SU-DHL-6 (cell line): Measurements from ENCODE around the gene DSTN.

ENCODE experiments used
- H2AFZ ChIP-seq: fragments of 200-600 bp; sonication (generic); 2 replicates; pipeline ENCODE4 v1.6.1; 2014; ENCODE audit warnings: low read depth, mild to moderate bottlenecking, moderate library complexity, mixed read lengths, antibody characterized with exemption, low read length; ENCODE audit not compliant: severe bottlenecking
- H3F3A ChIP-seq: fragments of 200-600 bp; shearing (Covaris generic); 2 replicates; pipeline ENCODE4 v1.6.0; 2016; ENCODE audit warnings: antibody characterized with exemption, mild to moderate bottlenecking; ENCODE audit not compliant: insufficient read depth
- H3K27ac ChIP-seq: fragments of 200-600 bp; sonication (generic); 2 replicates; pipeline ENCODE4 v1.5.1; 2016; ENCODE audit warnings: low read depth, mild to moderate bottlenecking, low read length, moderate library complexity, mixed read lengths
- H3K27me3 ChIP-seq: fragments of 200-600 bp; sonication (generic), shearing (Covaris generic); 2 replicates; pipeline ENCODE4 v1.6.0; 2014; ENCODE audit warnings: mild to moderate bottlenecking, low read length
- H3K36me3 ChIP-seq: fragments of 200-600 bp; sonication (generic); 2 replicates; pipeline ENCODE4 v1.6.1; 2014; ENCODE audit warnings: mild to moderate bottlenecking, low read length, mixed read lengths
- H3K4me2 ChIP-seq: fragments of 300-600, 200-600 bp; shearing (Covaris generic), sonication (generic); 2 replicates; pipeline ENCODE4 v1.6.0; 2014; ENCODE audit warnings: low read length, low read depth, mild to moderate bottlenecking; ENCODE audit not compliant: poor library complexity, severe bottlenecking
- H3K4me3 ChIP-seq: fragments of 200-600 bp; sonication (generic); 2 replicates; pipeline ENCODE4 v1.5.1; 2014; ENCODE audit warnings: antibody characterized with exemption, low read length, mild to moderate bottlenecking, mixed read lengths; ENCODE audit not compliant: insufficient read depth, poor library complexity, severe bottlenecking
- H3K79me2 ChIP-seq: fragments of 200-600 bp; sonication (generic); 2 replicates; pipeline ENCODE4 v1.6.1; 2014; ENCODE audit warnings: mild to moderate bottlenecking, low read length, moderate library complexity; ENCODE audit not compliant: insufficient read depth
- H3K9ac ChIP-seq: fragments of 200-600 bp; sonication (generic); 2 replicates; pipeline ENCODE4 v1.7.0; 2014; ENCODE audit warnings: mild to moderate bottlenecking, low read length
- H3K9me2 ChIP-seq: fragments of 200-600 bp; sonication (generic); replicated peaks from 2 replicates; pipeline ENCODE4 v1.6.1; 2014; ENCODE audit warnings: low read length; ENCODE audit not compliant: insufficient read depth
- H3K9me3 ChIP-seq: fragments of 200-600 bp; sonication (generic); 2 replicates; pipeline ENCODE4 v1.6.1; 2014; ENCODE audit warnings: low read length, mixed read lengths; ENCODE audit not compliant: insufficient read depth
- H4K20me1 ChIP-seq: fragments of 200-600 bp; sonication (generic); 2 replicates; pipeline ENCODE4 v1.6.1; 2014; ENCODE audit warnings: low read depth, mild to moderate bottlenecking, antibody characterized with exemption, low read length, moderate library complexity, mixed read lengths
- EZH2phosphoT487 ChIP-seq: fragments of 200-600 bp; sonication (generic), shearing (Covaris generic); conservative IDR thresholded peaks from 2 replicates; pipeline ENCODE4 v1.6.1; 2018; ENCODE audit warnings: mild to moderate bottlenecking, antibody characterized with exemption, low read length, moderate library complexity, mixed read lengths
- TF ChIP-seq, protein P1 (sequence below): fragments of 200-600 bp; sonication (generic); IDR thresholded peaks from one replicate; pipeline ENCODE4 v1.5.1; 2017; ENCODE audit warnings: antibody characterized with exemption, mild to moderate bottlenecking, low read length, moderate library complexity; ENCODE audit not compliant: insufficient read depth, poor library complexity, severe bottlenecking

The DSTN gene

DNA sequence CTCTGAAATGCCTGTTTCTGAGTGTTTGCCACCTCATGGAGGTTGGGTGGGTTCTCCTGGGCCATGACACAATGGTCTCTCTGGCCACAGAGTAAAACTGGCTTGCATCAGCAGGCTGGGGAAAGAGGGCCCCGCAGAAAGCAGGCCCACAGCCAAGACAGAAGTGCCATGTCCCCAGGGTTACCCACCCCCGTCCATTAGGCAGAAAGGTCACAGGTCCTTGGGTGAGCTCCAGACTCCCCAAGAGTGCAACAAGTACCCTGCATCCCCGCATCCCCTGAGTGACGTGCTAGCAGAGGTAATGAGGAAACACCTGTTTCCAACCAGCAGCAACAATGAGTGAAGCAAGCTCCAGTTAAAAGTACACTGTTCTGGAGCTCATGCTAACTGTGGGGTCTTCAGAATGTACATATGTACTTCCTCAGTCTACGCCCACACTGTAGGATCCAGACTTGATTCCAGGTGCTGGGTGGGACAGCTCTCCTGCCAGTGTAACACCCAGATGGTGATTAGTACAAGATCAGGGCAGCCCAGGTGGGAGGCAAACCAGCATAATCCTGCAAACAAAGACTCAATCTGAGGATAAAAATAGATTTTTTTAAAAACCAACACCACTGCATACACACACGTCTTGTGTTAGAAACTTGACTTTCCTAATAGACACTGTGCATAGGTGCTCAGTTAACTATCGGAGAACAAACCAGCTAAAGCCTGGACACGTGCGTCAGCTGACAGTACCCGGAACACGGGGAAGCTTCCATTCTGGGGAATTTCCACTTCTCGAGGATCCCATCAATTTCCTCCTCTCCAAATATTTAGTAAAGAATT, 80.6 kb downstream of the DSTN start:
- H4K20me1 ChIP-seq = no peaks in the 10 kb centered on the region
- H3K9me2 ChIP-seq = no peaks in the 10 kb centered on the region
- no peak overlapping the region for H3K4me2 ChIP-seq
- H3K4me3 ChIP-seq = no peak overlapping the region
- no peak overlapping the region for H2AFZ ChIP-seq
- H3K27me3 ChIP-seq = no peaks in the 10 kb centered on the region
- H3F3A ChIP-seq = no peaks in the 10 kb centered on the region
- H3K9me3 ChIP-seq = no peaks in the 10 kb centered on the region
- no peak overlapping the region for H3K27ac ChIP-seq
- H3K79me2 ChIP-seq = no peaks in the 10 kb centered on the region
- H3K9ac ChIP-seq = no peak overlapping the region
- no peaks in the 10 kb centered on the region for H3K36me3 ChIP-seq
- no peak for TF ChIP-seq EZH2phosphoT487
- TF ChIP-seq, protein P1, sequence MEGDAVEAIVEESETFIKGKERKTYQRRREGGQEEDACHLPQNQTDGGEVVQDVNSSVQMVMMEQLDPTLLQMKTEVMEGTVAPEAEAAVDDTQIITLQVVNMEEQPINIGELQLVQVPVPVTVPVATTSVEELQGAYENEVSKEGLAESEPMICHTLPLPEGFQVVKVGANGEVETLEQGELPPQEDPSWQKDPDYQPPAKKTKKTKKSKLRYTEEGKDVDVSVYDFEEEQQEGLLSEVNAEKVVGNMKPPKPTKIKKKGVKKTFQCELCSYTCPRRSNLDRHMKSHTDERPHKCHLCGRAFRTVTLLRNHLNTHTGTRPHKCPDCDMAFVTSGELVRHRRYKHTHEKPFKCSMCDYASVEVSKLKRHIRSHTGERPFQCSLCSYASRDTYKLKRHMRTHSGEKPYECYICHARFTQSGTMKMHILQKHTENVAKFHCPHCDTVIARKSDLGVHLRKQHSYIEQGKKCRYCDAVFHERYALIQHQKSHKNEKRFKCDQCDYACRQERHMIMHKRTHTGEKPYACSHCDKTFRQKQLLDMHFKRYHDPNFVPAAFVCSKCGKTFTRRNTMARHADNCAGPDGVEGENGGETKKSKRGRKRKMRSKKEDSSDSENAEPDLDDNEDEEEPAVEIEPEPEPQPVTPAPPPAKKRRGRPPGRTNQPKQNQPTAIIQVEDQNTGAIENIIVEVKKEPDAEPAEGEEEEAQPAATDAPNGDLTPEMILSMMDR = no peak

DNA sequence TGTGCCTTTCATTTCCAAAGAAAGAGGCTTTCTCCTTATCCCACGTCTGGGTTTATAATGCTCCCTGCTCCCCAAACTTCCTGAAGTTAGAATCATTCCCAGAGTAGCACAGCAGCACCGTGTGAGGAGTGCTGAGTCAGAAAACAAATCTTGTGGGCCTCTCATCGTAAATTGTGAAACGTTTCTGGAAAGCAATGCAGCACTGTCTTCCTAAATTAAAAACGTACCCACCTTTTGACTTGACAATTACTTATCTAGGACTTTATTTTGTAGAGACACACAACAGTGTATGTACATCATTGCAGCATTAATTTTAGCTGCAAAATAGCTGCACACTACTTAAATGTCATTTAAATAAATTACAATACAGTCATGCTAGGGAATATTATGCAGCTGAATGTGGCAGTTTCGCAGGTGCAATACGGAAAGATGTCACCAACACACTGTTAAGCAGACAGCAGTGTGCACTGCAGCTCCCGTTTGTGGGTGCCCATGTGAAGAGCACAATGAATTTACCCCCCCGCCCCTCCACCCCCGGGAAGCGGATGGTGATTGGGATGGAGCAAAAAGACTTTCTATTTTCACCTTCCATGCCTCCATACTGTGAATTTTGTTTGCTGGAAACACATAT, 81.4 kb downstream of the DSTN start:
- Histone ChIP-seq H3K4me2 (no peak overlapping the region), H2AFZ (no peak overlapping the region), H3F3A (no peaks in the 10 kb centered on the region), H3K36me3 (no peaks in the 10 kb centered on the region), H3K79me2 (no peaks in the 10 kb centered on the region), H3K9me3 (no peaks in the 10 kb centered on the region), H3K27me3 (no peaks in the 10 kb centered on the region), H3K9ac (no peak overlapping the region), H3K4me3 (no peak overlapping the region), H4K20me1 (no peaks in the 10 kb centered on the region), H3K27ac (no peak overlapping the region), H3K9me2 (no peaks in the 10 kb centered on the region)
- TF ChIP-seq, protein P1 = no peak
- no peak for TF ChIP-seq EZH2phosphoT487

DNA sequence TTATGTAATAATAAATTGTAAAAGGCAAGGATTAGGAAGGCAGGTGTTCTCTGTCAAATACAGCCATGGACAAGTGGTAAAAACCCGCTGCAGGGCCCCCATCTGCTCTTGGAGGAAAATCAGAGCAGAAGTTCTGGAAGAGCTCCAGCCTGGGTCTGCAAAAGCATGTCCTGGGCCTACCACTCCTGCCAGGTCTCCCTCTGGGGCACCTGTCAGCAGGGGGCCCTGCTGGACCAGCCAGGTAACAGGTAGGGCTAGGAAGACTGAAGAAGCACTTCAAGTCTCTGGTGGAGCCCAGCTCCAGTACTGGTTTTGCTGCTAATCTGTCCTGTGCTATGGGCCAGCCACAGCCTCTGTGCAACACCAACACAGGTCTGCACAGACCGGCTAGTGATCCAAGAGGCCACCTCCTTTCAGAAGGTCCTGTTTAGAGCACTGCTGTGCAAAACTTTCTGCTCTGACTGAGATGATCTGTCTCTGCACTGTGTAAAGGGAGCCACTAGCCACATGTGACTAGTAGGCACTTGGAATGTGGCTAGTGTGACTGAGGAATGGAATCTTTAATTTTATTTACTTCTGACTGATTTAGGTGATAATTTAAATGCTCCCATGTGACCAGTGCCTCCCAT, 82.0 kb downstream of the DSTN start:
- no peaks in the 10 kb centered on the region for H3K9me3 ChIP-seq
- H3F3A ChIP-seq = no peaks in the 10 kb centered on the region
- H2AFZ ChIP-seq = no peak overlapping the region
- no peaks in the 10 kb centered on the region for H3K27me3 ChIP-seq
- no peaks in the 10 kb centered on the region for H3K36me3 ChIP-seq
- H3K27ac ChIP-seq = no peak overlapping the region
- no peaks in the 10 kb centered on the region for H3K9me2 ChIP-seq
- no peaks in the 10 kb centered on the region for H3K79me2 ChIP-seq
- H3K4me3 ChIP-seq = no peak overlapping the region
- TF ChIP-seq, protein P1 = no peak
- no peaks in the 10 kb centered on the region for H4K20me1 ChIP-seq
- no peak overlapping the region for H3K4me2 ChIP-seq
- no peak overlapping the region for H3K9ac ChIP-seq
